ENCODE results near the gene CYREN. TPM values are rescaled to one million over a fixed set of nuclear protein-coding genes. Genes with fewer than 3 reads are reported as not detected.
A peak's percentile ranks its signal among the peaks of the same experiment; 100 is the strongest.

Gene CYREN
- total RNA-seq, 2 experiments from 2014 or later = 33.2 to 46.0 TPM

DNA sequence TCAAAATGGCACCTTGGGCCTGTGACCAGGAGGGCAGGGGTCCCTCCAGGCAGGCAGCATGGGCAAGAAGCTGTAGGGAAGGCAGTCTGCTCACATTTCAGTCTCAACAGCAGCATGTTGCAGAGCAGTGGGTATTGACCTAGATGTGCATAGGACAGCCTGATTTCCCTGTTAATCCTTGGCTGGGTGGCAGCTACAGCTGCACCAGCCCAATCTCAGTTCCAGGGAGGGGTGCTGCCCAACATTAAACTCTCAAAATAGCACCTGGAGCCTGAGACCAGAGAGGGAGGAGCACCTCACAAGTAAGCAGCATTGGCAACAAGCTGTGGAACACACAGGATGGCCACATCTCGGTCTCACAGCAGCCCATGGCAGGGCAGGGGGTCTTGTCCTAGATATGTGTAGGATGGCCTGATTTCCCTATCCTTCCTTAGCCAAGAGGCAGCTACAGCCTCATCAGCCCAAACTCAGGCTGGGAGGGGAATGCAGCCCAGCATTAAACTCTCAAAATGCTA lies 12.3 kb downstream of the CYREN start:
- H3K27ac Mint-ChIP-seq = no peak overlapping the region
- DNase-seq = no peak
- H3K9me3 Mint-ChIP-seq (ENCODE audit: low read depth) = peaks cover 36% of the 10 kb centered on the region
- CTCF ChIA-PET = interaction anchor here (1.8 to 6.4 kb wide), 3 partner anchors 9 to 12 kb away, joined by 4 to 32 read pairs (median 16); partner anchors contain the start of genes CYREN and TMEM140
- H3K4me3 Mint-ChIP-seq = no peak overlapping the region
- H3K36me3 Mint-ChIP-seq = peaks cover 95% of the 10 kb centered on the region
- H3K27me3 Mint-ChIP-seq = no peaks in the 10 kb centered on the region
- peaks cover 43% of the 10 kb centered on the region for H3K4me1 Mint-ChIP-seq
- ATAC-seq = no peak

GRCh38 chr7:135156290-135156689 lies 14.2 kb downstream of the CYREN start:
- Mint-ChIP-seq H3K4me3 (no peak overlapping the region), H3K36me3 (peaks cover 96% of the 10 kb centered on the region), H3K27me3 (no peaks in the 10 kb centered on the region), H3K4me1 (peaks cover 52% of the 10 kb centered on the region), H3K9me3 (ENCODE audit: low read depth) (peaks cover 33% of the 10 kb centered on the region), H3K27ac (no peak overlapping the region)
- CTCF ChIA-PET = interaction anchor here (1.5 to 6.4 kb wide), 3 partner anchors 8 to 170 kb away, joined by 4 to 32 read pairs (median 16); partner anchors contain the start of genes AGBL3, CYREN and TMEM140
- DNase-seq = no peak
- ATAC-seq = no peak

DNA sequence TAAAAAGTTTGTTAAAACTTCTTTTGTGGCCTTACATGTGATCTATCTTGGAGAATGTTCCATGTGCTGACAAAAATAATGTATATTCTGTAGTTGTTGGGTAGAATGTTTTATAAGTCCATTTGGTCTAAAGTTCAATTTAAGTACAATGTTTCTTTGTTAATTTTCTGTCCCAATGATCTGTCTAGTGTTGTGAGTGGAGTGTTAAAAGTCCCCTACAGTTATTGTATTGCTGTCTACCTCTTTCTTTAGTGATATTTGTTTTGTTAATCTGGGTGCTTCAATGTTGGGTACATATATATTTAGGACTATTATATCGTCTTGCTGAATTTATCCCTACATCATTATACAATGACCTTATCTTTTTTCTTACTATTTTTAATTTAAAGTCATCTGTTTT lies 15.8 kb downstream of the CYREN start:
- no peaks in the 10 kb centered on the region for H3K27me3 Mint-ChIP-seq
- DNase-seq = no peak
- no peak overlapping the region for H3K4me3 Mint-ChIP-seq
- no peak overlapping the region for H3K27ac Mint-ChIP-seq
- CTCF ChIA-PET = interaction anchor here (1.7 kb wide), 1 partner anchor 14 kb away, joined by 4 read pairs; no protein-coding TSS in a partner anchor
- peaks cover 93% of the 10 kb centered on the region for H3K36me3 Mint-ChIP-seq
- peaks cover 53% of the 10 kb centered on the region for H3K4me1 Mint-ChIP-seq
- peaks cover 28% of the 10 kb centered on the region for H3K9me3 Mint-ChIP-seq (ENCODE audit: low read depth)
- no peak for ATAC-seq

DNA sequence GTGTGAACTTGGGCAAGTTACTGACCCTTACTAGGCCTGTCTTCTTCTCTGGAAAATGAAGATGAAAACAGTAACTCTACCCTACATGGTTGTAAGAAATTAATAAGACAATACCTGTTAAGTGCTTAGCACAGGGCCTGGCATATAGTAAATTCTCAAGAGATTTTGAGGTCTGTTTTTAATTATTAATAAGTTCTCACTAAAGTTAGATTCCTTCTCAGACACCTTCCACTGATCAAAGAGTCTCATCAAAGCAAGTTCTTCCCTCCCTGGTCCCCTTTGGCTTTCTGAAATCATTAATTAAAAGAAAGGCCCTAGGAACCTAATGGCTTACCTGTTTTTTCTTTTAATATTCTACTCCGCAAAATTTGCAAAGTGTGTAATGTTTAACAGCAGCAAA lies 18.1 kb downstream of the CYREN start:
- Mint-ChIP-seq H3K9me3 (ENCODE audit: low read depth) (peaks cover 28% of the 10 kb centered on the region), H3K27ac (no peak overlapping the region), H3K27me3 (no peaks in the 10 kb centered on the region), H3K36me3 (peaks cover 78% of the 10 kb centered on the region), H3K4me1 (peaks cover 49% of the 10 kb centered on the region), H3K4me3 (no peak overlapping the region)
- ATAC-seq (no peak), DNase-seq (no peak)
- CTCF ChIA-PET = no interaction called here

- no peaks in the 10 kb centered on the region for H3K27me3 Mint-ChIP-seq
- peaks cover 24% of the 10 kb centered on the region for H3K9me3 Mint-ChIP-seq (ENCODE audit: low read depth)
- no peak for ATAC-seq
- H3K4me1 Mint-ChIP-seq = peaks cover 52% of the 10 kb centered on the region
- no peak for DNase-seq
- peak overlapping the region; percentile 38 for H3K27ac Mint-ChIP-seq
- no peak overlapping the region for H3K4me3 Mint-ChIP-seq
- CTCF ChIA-PET = interaction anchor here (1.5 to 2.2 kb wide), 2 partner anchors 14 to 18 kb away, joined by 4 to 10 read pairs; no protein-coding TSS in a partner anchor
- H3K36me3 Mint-ChIP-seq = peaks cover 69% of the 10 kb centered on the region
These were observed 19.0 kb downstream of the CYREN start for GRCh38 chr7:135151533-135151932.

- peaks cover 21% of the 10 kb centered on the region for H3K9me3 Mint-ChIP-seq (ENCODE audit: low read depth)
- no peak for DNase-seq
- H3K4me1 Mint-ChIP-seq = peaks cover 54% of the 10 kb centered on the region
- H3K27ac Mint-ChIP-seq = peak overlapping the region; percentile 38
- CTCF ChIA-PET = interaction anchor here (1.5 to 2.2 kb wide), 2 partner anchors 15 to 18 kb away, joined by 4 to 10 read pairs; no protein-coding TSS in a partner anchor
- ATAC-seq = no peak
- H3K36me3 Mint-ChIP-seq = peaks cover 66% of the 10 kb centered on the region
- H3K4me3 Mint-ChIP-seq = peak overlapping the region; percentile 95
- H3K27me3 Mint-ChIP-seq = no peaks in the 10 kb centered on the region
These were observed 19.4 kb downstream of the CYREN start for GRCh38 chr7:135151132-135151531.

DNA sequence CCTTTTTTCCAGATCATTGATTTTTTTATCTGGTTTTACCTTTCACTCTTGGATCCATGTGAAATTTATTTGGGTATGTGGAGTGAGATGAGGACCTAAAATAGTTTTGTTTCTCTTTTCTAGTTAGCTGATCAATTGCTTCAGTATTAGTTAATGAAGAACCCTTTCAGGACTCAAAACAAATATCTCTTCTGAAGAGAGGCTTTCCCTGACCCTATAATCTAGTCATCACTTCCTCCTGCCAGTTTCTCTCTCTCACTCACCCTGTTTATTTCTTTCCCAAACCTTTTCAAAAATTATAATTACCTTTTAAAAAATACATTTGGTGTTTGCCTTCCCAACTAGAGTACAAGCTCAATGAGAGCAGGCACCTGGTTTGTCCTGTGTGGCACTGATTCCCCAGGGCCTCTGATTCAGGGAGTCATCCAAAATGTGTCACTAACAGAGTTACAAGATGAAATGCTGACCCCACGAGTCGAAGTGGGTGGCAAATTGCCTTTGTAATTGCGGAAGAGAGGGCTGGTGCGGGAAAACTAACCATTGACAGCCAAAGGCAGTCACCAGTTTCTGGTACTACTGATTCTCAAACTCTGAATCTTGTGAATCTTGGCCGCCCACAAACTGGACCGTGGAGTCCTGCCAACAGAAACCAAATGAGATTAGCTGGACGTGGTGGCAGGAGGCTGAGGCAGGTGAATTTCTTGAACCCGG lies 20.3 kb downstream of the CYREN start:
- H3K4me3 Mint-ChIP-seq = peak overlapping the region; percentile 95
- DNase-seq (no peak), ATAC-seq (no peak)
- H3K4me1 Mint-ChIP-seq = peaks cover 60% of the 10 kb centered on the region
- CTCF ChIA-PET = interaction anchor here (1.1 to 3.7 kb wide), 4 partner anchors 8 to 164 kb away, joined by 6 to 39 read pairs (median 13); partner anchors contain the start of genes AGBL3 and CYREN
- peaks cover 57% of the 10 kb centered on the region for H3K36me3 Mint-ChIP-seq
- H3K27me3 Mint-ChIP-seq = no peaks in the 10 kb centered on the region
- peaks cover 14% of the 10 kb centered on the region for H3K9me3 Mint-ChIP-seq (ENCODE audit: low read depth)
- peak overlapping the region; percentile 63 for H3K27ac Mint-ChIP-seq

DNA sequence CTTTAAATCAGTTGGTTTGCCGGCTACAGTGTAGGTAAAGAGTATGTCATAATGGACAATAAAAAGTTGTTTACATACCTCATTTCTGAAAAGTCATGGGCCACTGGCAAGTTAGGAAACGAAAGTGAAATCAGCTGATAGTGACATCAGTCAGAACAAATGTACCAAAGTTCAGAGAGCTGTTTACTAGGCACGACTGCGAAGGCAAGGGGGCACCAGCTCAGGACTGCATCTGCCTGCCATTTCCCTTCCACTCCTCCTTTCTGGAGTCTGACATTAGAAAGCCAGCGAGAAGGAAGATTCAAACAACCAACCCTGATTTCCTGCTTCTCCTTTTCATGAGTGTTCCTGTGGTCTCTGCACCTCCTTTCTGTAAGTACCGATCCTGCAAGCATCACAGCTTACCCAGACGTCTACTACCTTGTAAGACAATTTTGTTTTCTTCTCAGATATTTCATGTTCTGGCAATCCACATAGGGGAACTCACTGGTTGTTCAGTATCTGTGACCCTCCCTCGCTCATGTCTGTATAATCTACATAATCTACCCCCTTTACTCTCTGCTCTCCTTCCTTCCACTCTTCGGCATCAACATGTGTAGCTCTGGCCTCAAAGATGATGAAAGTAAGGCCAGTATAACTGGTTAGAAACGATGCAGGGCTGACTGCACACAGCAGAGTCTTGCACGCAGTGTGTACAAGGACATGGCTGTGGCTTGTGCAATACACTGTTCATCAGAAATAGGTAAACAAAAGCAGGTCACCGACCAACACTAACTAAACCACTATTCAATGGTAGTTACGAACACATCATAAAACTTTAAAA lies 22.4 kb downstream of the CYREN start, which contains the start of gene TMEM140:
Gene TMEM140 (plus strand): TSS at position 174 of the 823 bp plus-strand sequence. CDS start 16,370 bp downstream, outside the sequence.
- Mint-ChIP-seq H3K4me1 (peaks cover 50% of the 10 kb centered on the region), H3K27me3 (no peaks in the 10 kb centered on the region), H3K36me3 (peaks cover 37% of the 10 kb centered on the region), H3K4me3 (peak within 1 kb of the TSS; percentile 95), H3K27ac (peak within 1 kb of the TSS; percentile 96), H3K9me3 (ENCODE audit: low read depth) (no peaks in the 10 kb centered on the region)
- CTCF ChIA-PET = interaction anchor here (0.7 to 3.7 kb wide), 9 partner anchors 10 to 162 kb away, joined by 3 to 39 read pairs (median 4); partner anchors contain the start of genes AGBL3, CYREN and WDR91
- DNase-seq (peak; percentile 80), ATAC-seq (peak; percentile 88)

DNA sequence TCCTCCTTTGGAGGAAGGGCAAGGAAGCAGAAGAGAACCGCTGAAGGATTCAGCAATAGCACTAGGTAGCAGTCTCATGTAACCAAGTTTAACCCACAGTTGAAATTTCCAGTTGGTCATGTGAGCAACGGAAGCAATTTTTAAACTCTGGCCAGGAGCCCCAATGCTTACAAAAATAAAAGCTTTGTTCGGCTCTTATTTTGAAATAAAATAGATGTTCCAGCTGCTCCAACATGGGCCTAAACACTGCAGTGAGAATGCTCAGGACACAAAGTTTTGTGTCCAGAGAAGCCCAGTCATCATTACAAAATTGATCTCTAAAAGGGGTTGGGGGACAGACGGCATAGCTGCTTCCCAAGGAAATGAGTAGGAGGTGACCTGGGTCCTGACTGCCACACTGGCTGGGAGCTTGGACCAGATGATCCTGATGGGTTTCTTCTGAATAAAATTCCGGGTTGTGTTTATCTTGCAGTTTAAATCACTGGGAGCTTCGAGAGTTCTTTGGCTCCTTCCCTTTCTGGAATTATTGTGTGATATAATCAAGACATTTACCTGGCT lies 23.1 kb downstream of the CYREN start:
- Mint-ChIP-seq H3K4me3 (peak overlapping the region; percentile 95), H3K27me3 (no peaks in the 10 kb centered on the region), H3K9me3 (ENCODE audit: low read depth) (no peaks in the 10 kb centered on the region), H3K36me3 (peaks cover 32% of the 10 kb centered on the region), H3K4me1 (peaks cover 47% of the 10 kb centered on the region), H3K27ac (peak overlapping the region; percentile 96)
- ATAC-seq = peak; percentile 42
- CTCF ChIA-PET = interaction anchor here (0.7 to 3.7 kb wide), 9 partner anchors 10 to 162 kb away, joined by 3 to 39 read pairs (median 4); partner anchors contain the start of genes AGBL3, CYREN and WDR91
- peak; percentile 67 for DNase-seq

- ATAC-seq = no peak
- Mint-ChIP-seq H3K36me3 (peaks cover 8% of the 10 kb centered on the region), H3K4me3 (no peak overlapping the region), H3K4me1 (peaks cover 22% of the 10 kb centered on the region), H3K9me3 (ENCODE audit: low read depth) (no peaks in the 10 kb centered on the region), H3K27ac (no peak overlapping the region), H3K27me3 (no peaks in the 10 kb centered on the region)
- CTCF ChIA-PET = interaction anchor here (0.7 kb wide), 1 partner anchor 27 kb away, joined by 3 read pairs; the partner anchor contains the start of gene CYREN
- DNase-seq = no peak
These were observed 26.4 kb downstream of the CYREN start for GRCh38 chr7:135143885-135144668.

- H3K4me1 Mint-ChIP-seq = no peaks in the 10 kb centered on the region
- CTCF ChIA-PET = no interaction called here
- H3K36me3 Mint-ChIP-seq = peaks cover 10% of the 10 kb centered on the region
- peaks cover 2% of the 10 kb centered on the region for H3K27me3 Mint-ChIP-seq
- ATAC-seq = no peak
- no peak overlapping the region for H3K4me3 Mint-ChIP-seq
- DNase-seq = no peak
- no peak overlapping the region for H3K27ac Mint-ChIP-seq
- H3K9me3 Mint-ChIP-seq (ENCODE audit: low read depth) = peaks cover 7% of the 10 kb centered on the region
These were observed 40.9 kb downstream of the CYREN start for GRCh38 chr7:135129579-135129978.

DNA sequence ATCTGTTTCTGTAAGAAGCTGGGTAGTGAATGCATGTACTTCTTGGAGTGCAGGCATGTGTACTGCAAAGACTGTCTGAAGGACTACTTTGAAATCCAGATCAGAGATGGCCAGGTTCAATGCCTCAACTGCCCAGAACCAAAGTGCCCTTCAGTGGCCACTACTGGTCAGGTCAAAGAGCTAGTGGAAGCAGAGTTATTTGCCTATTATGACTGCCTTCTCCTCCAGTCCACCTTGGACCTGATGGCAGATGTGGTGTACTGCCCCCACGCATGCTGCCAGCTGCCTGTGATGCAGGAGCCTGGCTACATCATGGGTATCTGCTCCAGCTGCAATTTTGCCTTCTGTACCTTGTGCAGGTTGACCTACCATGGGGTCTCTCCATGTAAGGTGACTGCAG lies 41.6 kb downstream of the CYREN start:
- DNase-seq (no peak), ATAC-seq (no peak)
- CTCF ChIA-PET = no interaction called here
- Mint-ChIP-seq H3K4me1 (no peaks in the 10 kb centered on the region), H3K4me3 (no peak overlapping the region), H3K27me3 (peaks cover 2% of the 10 kb centered on the region), H3K36me3 (peaks cover 10% of the 10 kb centered on the region), H3K9me3 (ENCODE audit: low read depth) (peaks cover 7% of the 10 kb centered on the region), H3K27ac (no peak overlapping the region)

Measured in activated CD8-positive, alpha-beta memory T cell treated with anti-CD3 and anti-CD28 coated beads, Interleukin-2, amount 10 ng/mL, durations not matched to agents 7 days and 5 days (primary cell).